CD14-positive monocyte (primary cell): ENCODE data around the gene HMGN5. TPM values are rescaled to one million over a fixed set of nuclear protein-coding genes. Genes with fewer than 3 reads are reported as not detected.

ENCODE experiments used
- DNase-seq, 3 donors: peaks; one replicate each; pipeline ENCODE4 v3.0.0-alpha.2; 2011 to 2022
- H2AFZ ChIP-seq: 2 replicates; pipeline ENCODE4 v1.6.0; 2012; ENCODE audit warnings: mild to moderate bottlenecking, low read depth, low read length, inconsistent platforms; ENCODE audit not compliant: insufficient read depth, poor library complexity, severe bottlenecking
- H3K27ac ChIP-seq, 2 donors: 1 replicate in 1 of 2; 2 replicates in 1 of 2; pipeline ENCODE4 v1.5.1; 2012 to 2013; ENCODE audit warnings: low read length in 2 of 2, control low read depth in 1 of 2, inconsistent platforms in 1 of 2, low read depth in 1 of 2, mild to moderate bottlenecking in 1 of 2
- H3K27me3 ChIP-seq, 2 donors: one replicate each; pipeline versions ENCODE4 v1.6.0 to v1.6.1; 2011 to 2013; ENCODE audit warnings: low read length in 2 of 2; ENCODE audit not compliant: control insufficient read depth in 2 of 2, insufficient read depth in 2 of 2
- H3K36me3 ChIP-seq, 2 donors: replicated peaks in 1 of 2; 1 replicate in 1 of 2; 2 replicates in 1 of 2; pipeline versions ENCODE4 v1.5.1 to v1.6.1; 2012 to 2013; ENCODE audit warnings: low read length in 2 of 2, control low read depth in 1 of 2, inconsistent platforms in 1 of 2, mild to moderate bottlenecking in 1 of 2; ENCODE audit not compliant: insufficient read depth in 2 of 2, control insufficient read depth in 1 of 2
- H3K4me1 ChIP-seq, 2 donors: 1 replicate in 1 of 2; 2 replicates in 1 of 2; pipeline versions ENCODE4 v1.5.1 to v1.6.1; 2012 to 2013; ENCODE audit warnings: low read length in 2 of 2, control low read depth in 1 of 2, inconsistent platforms in 1 of 2, mild to moderate bottlenecking in 1 of 2, moderate library complexity in 1 of 2; ENCODE audit not compliant: insufficient read depth in 2 of 2, control insufficient read depth in 1 of 2
- H3K4me2 ChIP-seq: replicated peaks from 2 replicates; pipeline ENCODE3; 2012; ENCODE audit warnings: low read length, moderate library complexity, mild to moderate bottlenecking; ENCODE audit not compliant: poor library complexity, severe bottlenecking; ENCODE audit errors: extremely low read depth
- H3K4me3 ChIP-seq, 3 experiments: fragments of 200-600 bp in 1 of 3; sonication (generic) in 1 of 3; replicated peaks in 1 of 3; 1 replicate in 2 of 3; 2 replicates in 1 of 3; pipeline ENCODE4 v1.5.1; 2011 to 2013; ENCODE audit warnings: low read length in 3 of 3, mild to moderate bottlenecking in 3 of 3, control low read depth in 2 of 3, low read depth in 2 of 3, inconsistent platforms in 1 of 3, moderate library complexity in 1 of 3
- H3K79me2 ChIP-seq: 2 replicates; pipeline ENCODE4 v1.6.0; 2012; ENCODE audit warnings: mild to moderate bottlenecking, control low read depth, inconsistent platforms, low read length, moderate library complexity; ENCODE audit not compliant: insufficient read depth
- H3K9ac ChIP-seq: 2 replicates; pipeline ENCODE4 v1.6.0; 2017; ENCODE audit warnings: low read length, mild to moderate bottlenecking; ENCODE audit not compliant: insufficient read depth, poor library complexity, severe bottlenecking
- H3K9me3 ChIP-seq, 2 donors: replicated peaks in 1 of 2; 1 replicate in 1 of 2; 2 replicates in 1 of 2; pipeline versions ENCODE4 v1.5.1 to v1.6.1; 2012 to 2013; ENCODE audit warnings: low read length in 2 of 2, control low read depth in 1 of 2; ENCODE audit not compliant: control insufficient read depth in 1 of 2, insufficient read depth in 1 of 2
- H4K20me1 ChIP-seq: 2 replicates; pipeline ENCODE4 v1.6.0; 2012; ENCODE audit warnings: mild to moderate bottlenecking, low read length, control low read depth, moderate library complexity; ENCODE audit not compliant: insufficient read depth
- H3K27ac Mint-ChIP-seq, 7 donors: one replicate each; pipeline ENCODE4 v1.8.0; 2020; ENCODE audit warnings: mild to moderate bottlenecking in 7 of 7, mixed read lengths in 7 of 7, moderate library complexity in 6 of 7, inconsistent platforms in 2 of 7
- H3K27me3 Mint-ChIP-seq, 3 donors: one replicate each; pipeline ENCODE4 v1.8.0; 2021 to 2022; ENCODE audit warnings: low read depth in 3 of 3, mild to moderate bottlenecking in 3 of 3, mixed read lengths in 3 of 3, moderate library complexity in 3 of 3, inconsistent platforms in 1 of 3
- H3K36me3 Mint-ChIP-seq, 2 donors: one replicate each; pipeline ENCODE4 v1.8.0; 2020; ENCODE audit warnings: mixed read lengths in 2 of 2, inconsistent platforms in 1 of 2, mild to moderate bottlenecking in 1 of 2
- H3K4me1 Mint-ChIP-seq: one replicate; pipeline ENCODE4 v1.8.0; 2020; ENCODE audit warnings: mild to moderate bottlenecking, mixed read lengths
- H3K4me3 Mint-ChIP-seq, 2 donors: one replicate each; pipeline ENCODE4 v1.8.0; 2020; ENCODE audit warnings: mild to moderate bottlenecking in 2 of 2, mixed read lengths in 2 of 2, moderate library complexity in 1 of 2
- H3K9me3 Mint-ChIP-seq, 7 donors: one replicate each; pipeline ENCODE4 v1.8.0; 2020 to 2022; ENCODE audit warnings: mixed read lengths in 7 of 7, mild to moderate bottlenecking in 6 of 7, moderate library complexity in 6 of 7, inconsistent platforms in 2 of 7
- CTCF ChIP-seq: fragments of 200-600 bp; IDR thresholded peaks from one replicate; pipeline ENCODE4 v1.8.0; 2022; ENCODE audit warnings: antibody characterized with exemption, mild to moderate bottlenecking
- WGBS: methylation state at CpG from one replicate; pipeline ENCODE4 v1.1.5; 2013; ENCODE audit warnings: missing lambda C conversion rate; ENCODE audit not compliant: insufficient coverage; 5-methylcytosine and 5-hydroxymethylcytosine counted together
- intact Hi-C, 2 donors: fragments of 100-400 bp; cut with micrococcal nuclease; formaldehyde crosslinking; loops; one replicate each; pipeline versions ENCODE4 v1.15.0 to v1.15.1; 2023
- polyA plus RNA-seq, 3 donors: library from polyadenylated mRNA; depleted of rRNA in 1 of 3; unstranded in 2 of 3; stranded (reverse) in 1 of 3; fragments of 300-500 nt in 2 of 3; fragments of >200 nt in 1 of 3; fragmentation: Illumina TruSeq in 2 of 3; gene quantifications; 1 replicate in 2 of 3; 2 replicates in 1 of 3; pipeline ENCODE4 v1.2.3, GENCODE V29; 2012 to 2021

HMGN5 gene
- polyA plus RNA-seq, 3 donors, result 0.20 to 0.86 TPM; not detected in 1

GRCh38 chrX:81110286-81110685 lies 91.4 kb downstream of the HMGN5 start:
- Histone ChIP-seq H3K79me2 (no peaks in the 10 kb centered on the region), H3K27ac (no peak overlapping the region), H3K4me1 (peaks cover 0 to 3% of the 10 kb centered on the region in 2 donors), H3K4me3 (no peak overlapping the region), H3K36me3 (no peaks in the 10 kb centered on the region), H3K9me3 (peaks cover 8 to 11% of the 10 kb centered on the region in 2 donors), H2AFZ (no peak overlapping the region), H4K20me1 (no peaks in the 10 kb centered on the region), H3K27me3 (no peaks in the 10 kb centered on the region), H3K9ac (no peak overlapping the region), H3K4me2 (no peak overlapping the region)
- peaks cover 6 to 14% (median 8%) of the 10 kb centered on the region in 7 donors for H3K9me3 Mint-ChIP-seq
- H3K36me3 Mint-ChIP-seq, result no peaks in the 10 kb centered on the region
- peaks cover 5% of the 10 kb centered on the region for H3K4me1 Mint-ChIP-seq
- WGBS, result no CpG with 5 or more reads among the region's 3 CpGs
- no peak overlapping the region for H3K4me3 Mint-ChIP-seq
- TF ChIP-seq CTCF, result no peak
- intact Hi-C loops, result no loop called here
- no peak for DNase-seq
- peaks cover 0 to 2% (median 0%) of the 10 kb centered on the region in 3 donors for H3K27me3 Mint-ChIP-seq
- H3K27ac Mint-ChIP-seq, result no peak overlapping the region

- intact Hi-C loops, result no loop called here
- no peaks in the 10 kb centered on the region for H3K36me3 Mint-ChIP-seq
- H3K4me3 ChIP-seq, result no peak overlapping the region
- no peaks in the 10 kb centered on the region for H3K79me2 ChIP-seq
- H3K9me3 Mint-ChIP-seq, result peaks cover 0 to 10% (median 3%) of the 10 kb centered on the region in 7 donors
- WGBS, result 100% methylated on average over 1 of the region's 2 CpGs
- H3K4me2 ChIP-seq, result no peak overlapping the region
- no peak overlapping the region for H3K27ac ChIP-seq
- H3K27me3 Mint-ChIP-seq, result no peaks in the 10 kb centered on the region
- no peak for TF ChIP-seq CTCF
- H3K27me3 ChIP-seq, result no peaks in the 10 kb centered on the region
- H3K4me1 Mint-ChIP-seq, result no peaks in the 10 kb centered on the region
- H3K9ac ChIP-seq, result no peak overlapping the region
- no peaks in the 10 kb centered on the region for H4K20me1 ChIP-seq
- no peaks in the 10 kb centered on the region for H3K4me1 ChIP-seq
- H3K4me3 Mint-ChIP-seq, result no peak overlapping the region
- DNase-seq, result no peak
- H2AFZ ChIP-seq, result no peak overlapping the region
- no peak overlapping the region for H3K27ac Mint-ChIP-seq
- no peaks in the 10 kb centered on the region for H3K36me3 ChIP-seq
- H3K9me3 ChIP-seq, result peaks cover 0 to 7% of the 10 kb centered on the region in 2 donors
Observed at GRCh38 chrX:81082649-81083048, 119.1 kb downstream of the HMGN5 start.

Other genes with a start within 250 kb of the HMGN5 start
- 100 to 1,000 TPM; 203 to 374 (median 318) TPM for gene SH3BGRL, start 189 bp upstream of the HMGN5 start, polyA plus RNA-seq